ENCODE data around the gene OR13A1. TPM values are rescaled to one million over a fixed set of nuclear protein-coding genes. Genes with fewer than 3 reads are reported as not detected.
"Not testable (repeated sequence)": the region's sequence is repeated elsewhere in the genome, so short reads cannot be mapped to it uniquely, and the experiment has no call there.

OR13A1 gene
- polyA plus RNA-seq, 1 donor from 2014 or later: 0.55 TPM

DNA sequence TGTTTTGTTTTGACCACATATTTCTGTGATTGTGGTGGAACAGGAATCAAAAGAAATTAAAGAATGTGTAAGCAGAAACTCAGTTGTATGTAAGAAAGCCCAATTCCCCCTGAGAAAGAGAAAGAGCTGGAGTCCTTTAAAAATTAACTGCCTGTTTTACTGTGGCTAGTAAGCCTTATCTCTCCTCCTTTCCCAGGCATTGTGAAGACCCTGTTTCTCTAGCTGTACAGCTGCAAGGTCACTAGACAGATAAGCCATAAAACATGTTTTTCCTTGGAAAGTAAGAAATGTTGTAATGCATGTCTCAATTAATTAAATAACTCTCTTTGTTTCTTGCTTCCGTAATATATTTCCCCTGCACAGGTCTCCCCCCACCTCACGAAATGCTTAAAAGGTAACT is 53.5 kb downstream of the OR13A1 start:
- Mint-ChIP-seq H3K4me3 (no peak overlapping the region), H3K27me3 (peaks cover 9% of the 10 kb centered on the region), H3K9me3 (peaks cover 0 to 6% (median 0%) of the 10 kb centered on the region in 3 donors), H3K27ac (peak overlapping the region in 1 of 3 donors; percentile 93), H3K36me3 (no peaks in the 10 kb centered on the region), H3K4me1 (peaks cover 0 to 2% (median 0%) of the 10 kb centered on the region in 3 donors)

GRCh38 chr10:45261243-45261775 is 54.1 kb downstream of the OR13A1 start:
- H3K9me3 Mint-ChIP-seq: peaks cover 0 to 6% (median 0%) of the 10 kb centered on the region in 3 donors
- no peak overlapping the region for H3K27ac Mint-ChIP-seq
- no peak overlapping the region for H3K4me3 Mint-ChIP-seq
- peaks cover 6% of the 10 kb centered on the region for H3K27me3 Mint-ChIP-seq
- H3K4me1 Mint-ChIP-seq: peaks cover 0 to 2% (median 0%) of the 10 kb centered on the region in 3 donors
- no peaks in the 10 kb centered on the region for H3K36me3 Mint-ChIP-seq

DNA sequence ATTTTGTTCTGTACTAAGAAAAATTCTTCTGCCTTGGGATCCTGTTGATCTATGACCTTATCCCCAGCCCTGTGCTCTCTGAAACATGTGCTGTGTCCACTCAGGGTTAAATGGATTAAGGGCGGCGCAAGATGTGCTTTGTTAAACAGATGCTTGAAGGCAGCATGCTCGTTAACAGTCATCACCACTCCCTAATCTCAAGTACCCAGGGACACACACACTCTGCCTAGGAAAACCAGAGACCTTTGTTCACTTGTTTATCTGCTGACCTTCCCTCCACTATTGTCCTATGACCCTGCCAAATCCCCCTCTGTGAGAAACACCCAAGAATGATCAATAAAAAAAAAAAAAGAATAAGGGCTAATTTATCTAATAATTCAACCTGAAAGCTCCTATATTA is 54.8 kb downstream of the OR13A1 start:
- not testable (repeated sequence) for H3K4me1 Mint-ChIP-seq, H3K4me3 Mint-ChIP-seq

GRCh38 chr10:45259786-45260495 is 55.5 kb downstream of the OR13A1 start:
- not testable (repeated sequence) for H3K4me1 Mint-ChIP-seq, H3K4me3 Mint-ChIP-seq, H3K27me3 Mint-ChIP-seq, H3K9me3 Mint-ChIP-seq, H3K27ac Mint-ChIP-seq, H3K36me3 Mint-ChIP-seq

More for the DNA sequence above, 54.8 kb downstream of the OR13A1 start:
- not testable (repeated sequence) for H3K9me3 Mint-ChIP-seq, H3K36me3 Mint-ChIP-seq, H3K27ac Mint-ChIP-seq, H3K27me3 Mint-ChIP-seq

- Mint-ChIP-seq H3K27me3 (peaks cover 6% of the 10 kb centered on the region), H3K4me3 (no peak overlapping the region), H3K9me3 (no peaks in the 10 kb centered on the region), H3K27ac (no peak overlapping the region), H3K36me3 (no peaks in the 10 kb centered on the region), H3K4me1 (peaks cover 5 to 10% (median 7%) of the 10 kb centered on the region in 3 donors)
Measured at GRCh38 chr10:45257600-45257999, 57.8 kb downstream of the OR13A1 start.

DNA sequence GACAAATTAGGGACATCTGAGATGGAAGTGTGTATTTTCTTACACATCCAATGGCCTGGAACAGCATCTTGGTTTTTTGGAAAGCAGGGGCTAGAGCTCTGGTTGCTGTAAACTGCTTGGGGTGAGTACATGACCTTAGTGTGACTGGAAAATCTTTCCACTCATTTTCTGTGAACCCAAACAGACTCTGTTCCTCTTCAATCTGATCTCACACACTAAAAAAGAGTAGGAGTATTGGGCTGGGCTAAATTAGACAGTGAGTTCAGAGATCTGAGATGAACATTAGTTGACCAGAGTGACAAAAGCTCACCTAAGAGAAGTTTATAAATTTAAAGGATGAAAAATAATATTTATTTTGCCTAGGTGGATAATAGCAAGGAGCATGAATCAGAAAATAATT is 59.2 kb downstream of the OR13A1 start:
- Mint-ChIP-seq H3K36me3 (no peaks in the 10 kb centered on the region), H3K4me3 (no peak overlapping the region), H3K9me3 (no peaks in the 10 kb centered on the region), H3K4me1 (peaks cover 7 to 11% (median 10%) of the 10 kb centered on the region in 3 donors), H3K27me3 (peaks cover under 1% of the 10 kb centered on the region), H3K27ac (no peak overlapping the region)

GRCh38 chr10:45255706-45256105 is 59.7 kb downstream of the OR13A1 start:
- H3K9me3 Mint-ChIP-seq: no peaks in the 10 kb centered on the region
- H3K4me3 Mint-ChIP-seq: no peak overlapping the region
- H3K27me3 Mint-ChIP-seq: no peaks in the 10 kb centered on the region
- H3K4me1 Mint-ChIP-seq: peaks cover 13 to 16% (median 13%) of the 10 kb centered on the region in 3 donors
- no peak overlapping the region for H3K27ac Mint-ChIP-seq
- no peaks in the 10 kb centered on the region for H3K36me3 Mint-ChIP-seq

- H3K27me3 Mint-ChIP-seq: no peaks in the 10 kb centered on the region
- H3K36me3 Mint-ChIP-seq: no peaks in the 10 kb centered on the region
- no peak overlapping the region for H3K4me3 Mint-ChIP-seq
- H3K9me3 Mint-ChIP-seq: no peaks in the 10 kb centered on the region
- no peak overlapping the region for H3K27ac Mint-ChIP-seq
- H3K4me1 Mint-ChIP-seq: peaks cover 14 to 18% (median 18%) of the 10 kb centered on the region in 3 donors
Measured at GRCh38 chr10:45254892-45255291, 60.5 kb downstream of the OR13A1 start.

GRCh38 chr10:45253183-45253914 is 62.1 kb downstream of the OR13A1 start:
- H3K27ac Mint-ChIP-seq: peak overlapping the region in 2 of 3 donors; percentile 1 to 49
- no peaks in the 10 kb centered on the region for H3K36me3 Mint-ChIP-seq
- H3K9me3 Mint-ChIP-seq: no peaks in the 10 kb centered on the region
- H3K27me3 Mint-ChIP-seq: no peaks in the 10 kb centered on the region
- peaks cover 14 to 18% (median 18%) of the 10 kb centered on the region in 3 donors for H3K4me1 Mint-ChIP-seq
- H3K4me3 Mint-ChIP-seq: peak overlapping the region in 1 of 4 donors; percentile 43

Other genes with a start within 250 kb of the OR13A1 start
- gene ALOX5, start 58.6 kb upstream of the OR13A1 start, polyA plus RNA-seq: 193 TPM